ENCODE data around the gene DCT.

GRCh38 chr13:94483970-94484369, 4.5 kb upstream of the DCT start:
- TF ChIP-seq CTCF (IDR thresholded peaks at IDR 0.05; ENCODE audit: low read length) = no peak
- TF ChIP-seq EZH2 (optimal IDR thresholded peaks at IDR 0.05; ENCODE audit: low read depth, low read length) = no peak
- TF ChIP-seq EZH2phosphoT487 (IDR thresholded peaks at IDR 0.05; ENCODE audit: low read length) = no peak
